Measurements from ENCODE around the gene CELA1. TPM values are rescaled to one million over a fixed set of nuclear protein-coding genes. Genes with fewer than 3 reads are reported as not detected.

CELA1 gene
- total RNA-seq, 1 experiment from 2014 or later: not detected

- DNase-seq (ENCODE audit: low spot score): no peak
Measured at GRCh38 chr12:51374856-51375255, 28.4 kb upstream of the CELA1 start.

- no peak for DNase-seq (ENCODE audit: low spot score)
Measured at GRCh38 chr12:51374361-51374760, 27.9 kb upstream of the CELA1 start.

DNA sequence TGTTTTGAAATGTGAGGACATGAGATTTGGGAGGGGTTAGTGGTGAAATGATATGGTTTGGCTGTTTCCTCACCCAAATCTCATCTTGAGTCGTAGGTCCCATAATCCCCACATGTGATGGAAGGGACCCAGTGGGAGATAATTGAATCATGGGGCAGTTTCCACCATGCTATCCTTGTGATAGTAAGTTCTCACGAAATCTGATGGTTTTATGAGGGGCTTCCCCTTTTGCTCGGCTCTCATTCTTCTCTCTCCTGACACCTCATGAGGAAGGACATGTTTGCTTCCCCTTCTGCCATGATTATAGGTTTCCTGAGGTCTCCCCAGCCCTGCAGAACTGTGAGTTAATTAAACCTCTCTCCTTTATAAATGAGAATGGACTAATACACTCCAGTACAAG is 26.7 kb upstream of the CELA1 start:
- no peak for DNase-seq (ENCODE audit: low spot score)

DNA sequence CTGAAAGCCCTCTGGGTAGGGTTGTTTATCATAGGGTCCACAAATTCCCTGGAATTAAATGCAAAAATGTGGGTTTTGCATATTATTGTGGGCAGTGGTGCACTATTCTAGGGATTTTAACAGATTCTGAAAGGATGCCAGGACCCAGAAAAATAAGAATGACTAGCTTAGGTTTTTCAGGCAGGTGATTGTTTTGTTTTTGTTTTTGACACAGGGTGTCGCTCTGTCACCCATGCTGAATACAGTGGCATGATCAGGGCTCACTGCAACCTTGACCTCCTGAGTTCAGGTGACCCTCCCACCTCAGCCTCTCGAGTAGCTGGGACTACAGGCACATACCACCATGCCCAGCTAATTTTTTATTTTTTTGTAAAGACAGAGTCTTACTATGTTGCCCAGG is 25.5 kb upstream of the CELA1 start:
- no peak for DNase-seq (ENCODE audit: low spot score)

GRCh38 chr12:51371295-51371953 is 24.9 kb upstream of the CELA1 start:
- DNase-seq (ENCODE audit: low spot score): peak; percentile 95

GRCh38 chr12:51370667-51371066 is 24.2 kb upstream of the CELA1 start:
- no peak for DNase-seq (ENCODE audit: low spot score)

GRCh38 chr12:51369581-51369980 is 23.1 kb upstream of the CELA1 start:
- no peak for DNase-seq (ENCODE audit: low spot score)

GRCh38 chr12:51368640-51369517 is 22.4 kb upstream of the CELA1 start:
- DNase-seq (ENCODE audit: low spot score): no peak

- no peak for DNase-seq (ENCODE audit: low spot score)
Measured at GRCh38 chr12:51365276-51365675, 18.8 kb upstream of the CELA1 start.

DNA sequence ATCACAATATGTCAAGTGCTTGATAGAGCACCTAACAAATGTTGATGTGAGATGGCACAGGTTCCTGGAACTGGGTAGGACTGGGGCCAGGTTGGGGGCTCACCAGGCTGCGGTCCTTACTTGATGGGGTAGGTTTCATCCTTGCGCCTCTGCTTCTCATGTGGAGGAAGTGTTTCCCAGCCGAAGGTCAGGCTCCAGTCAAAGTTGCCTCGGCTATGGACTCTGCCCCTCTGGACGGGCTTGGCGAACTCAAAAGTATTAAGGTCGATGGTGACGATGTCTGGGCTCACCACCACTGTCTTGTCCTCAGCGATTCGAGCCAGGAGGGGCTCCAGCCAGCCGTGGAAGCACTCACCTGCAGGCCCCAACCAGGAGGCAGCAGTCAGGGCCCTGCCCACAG is 17.5 kb upstream of the CELA1 start:
- DNase-seq (ENCODE audit: low spot score): no peak

DNA sequence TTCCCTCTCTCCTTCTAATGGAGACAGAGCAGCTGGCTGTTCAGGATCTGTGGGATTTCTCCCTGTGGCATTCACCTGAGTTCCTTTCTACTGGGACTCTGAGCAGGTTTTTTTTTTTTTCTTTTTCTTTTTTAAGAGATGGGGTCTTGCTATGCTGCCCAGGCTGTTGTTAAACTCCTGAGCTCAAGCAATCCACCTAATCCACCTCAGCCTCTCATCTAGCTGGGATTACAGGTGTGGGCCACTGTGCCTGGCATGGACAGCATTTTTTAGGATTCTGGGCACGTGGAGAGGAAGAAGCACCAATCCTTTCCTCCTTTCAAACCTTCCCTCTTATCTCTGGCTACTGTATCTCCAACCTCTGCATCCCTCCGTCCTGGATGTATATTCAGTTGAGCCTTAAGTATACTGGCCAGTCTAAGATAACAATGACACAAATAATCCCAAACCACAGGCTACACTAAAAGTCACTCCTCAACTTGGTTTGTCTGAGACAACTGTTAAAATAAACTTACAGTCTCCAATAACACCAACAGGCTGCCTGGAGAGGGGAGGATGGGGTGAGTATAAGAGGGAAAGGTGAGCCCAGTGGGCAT is 16.4 kb upstream of the CELA1 start:
- DNase-seq (ENCODE audit: low spot score): no peak

GRCh38 chr12:51362307-51362706 is 15.8 kb upstream of the CELA1 start:
- no peak for DNase-seq (ENCODE audit: low spot score)

DNA sequence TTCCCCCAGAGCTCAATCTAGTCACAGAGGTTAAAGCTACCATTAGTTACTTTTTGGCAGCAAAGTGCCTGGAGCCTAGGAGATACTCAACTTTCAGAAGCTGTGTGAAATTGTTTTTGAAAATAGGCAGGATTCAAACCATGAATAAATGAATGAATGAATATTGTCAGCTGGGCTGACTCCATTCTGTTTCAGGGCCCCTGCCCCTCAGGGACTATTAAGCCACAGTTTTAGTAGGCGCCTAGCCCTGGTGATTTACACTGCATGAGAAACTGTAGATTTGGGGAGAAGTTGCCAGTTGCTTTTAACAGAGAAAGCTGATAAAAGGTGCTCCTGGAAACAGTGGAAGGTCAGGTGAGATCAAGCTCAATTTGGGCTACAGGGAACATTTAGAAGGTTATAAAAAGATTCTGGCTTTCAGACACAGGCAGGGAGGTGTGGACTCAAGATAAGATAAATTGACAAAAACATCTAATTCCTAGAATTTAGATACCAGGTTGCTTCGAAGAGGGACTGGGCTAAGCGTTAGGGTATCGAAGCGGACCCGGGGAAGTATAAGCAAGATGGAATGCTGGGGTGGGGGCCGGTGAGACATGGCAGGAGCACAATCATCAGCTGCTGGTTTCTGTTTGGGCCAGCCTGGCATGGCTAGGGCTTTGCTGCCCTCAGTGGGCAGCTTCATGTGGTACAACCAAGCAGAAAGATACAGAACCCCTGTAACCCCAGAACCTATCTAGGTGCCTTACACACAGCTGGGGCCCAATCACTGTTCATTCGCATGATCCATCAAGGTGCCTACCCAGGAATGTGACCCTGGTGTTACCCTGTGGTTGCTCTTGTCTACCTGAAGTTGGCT is 14.9 kb upstream of the CELA1 start:
- no peak for DNase-seq (ENCODE audit: low spot score)

DNA sequence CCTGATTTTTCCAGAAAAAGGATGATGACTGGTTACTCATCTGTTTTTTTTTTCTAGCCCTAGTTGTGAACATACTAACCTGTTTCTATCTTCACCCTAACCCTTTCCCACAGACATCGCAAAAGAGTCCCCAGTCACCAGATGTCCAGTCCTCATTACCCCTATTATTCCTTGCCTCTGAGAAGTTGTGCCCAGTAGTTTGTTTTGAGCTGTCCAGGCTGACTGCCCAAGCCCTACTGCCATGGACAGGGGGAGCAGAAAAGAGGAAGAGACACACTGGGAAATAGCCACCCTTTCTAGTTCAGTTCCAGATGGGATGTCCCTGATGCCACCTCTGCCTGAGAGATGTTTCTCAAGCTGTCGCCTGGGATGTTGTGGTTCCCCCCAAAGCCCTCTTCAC is 13.8 kb upstream of the CELA1 start:
- no peak for DNase-seq (ENCODE audit: low spot score)

GRCh38 chr12:51359851-51360250 is 13.4 kb upstream of the CELA1 start:
- DNase-seq (ENCODE audit: low spot score): no peak

GRCh38 chr12:51358496-51358895 is 12.0 kb upstream of the CELA1 start:
- no peak for DNase-seq (ENCODE audit: low spot score)

DNA sequence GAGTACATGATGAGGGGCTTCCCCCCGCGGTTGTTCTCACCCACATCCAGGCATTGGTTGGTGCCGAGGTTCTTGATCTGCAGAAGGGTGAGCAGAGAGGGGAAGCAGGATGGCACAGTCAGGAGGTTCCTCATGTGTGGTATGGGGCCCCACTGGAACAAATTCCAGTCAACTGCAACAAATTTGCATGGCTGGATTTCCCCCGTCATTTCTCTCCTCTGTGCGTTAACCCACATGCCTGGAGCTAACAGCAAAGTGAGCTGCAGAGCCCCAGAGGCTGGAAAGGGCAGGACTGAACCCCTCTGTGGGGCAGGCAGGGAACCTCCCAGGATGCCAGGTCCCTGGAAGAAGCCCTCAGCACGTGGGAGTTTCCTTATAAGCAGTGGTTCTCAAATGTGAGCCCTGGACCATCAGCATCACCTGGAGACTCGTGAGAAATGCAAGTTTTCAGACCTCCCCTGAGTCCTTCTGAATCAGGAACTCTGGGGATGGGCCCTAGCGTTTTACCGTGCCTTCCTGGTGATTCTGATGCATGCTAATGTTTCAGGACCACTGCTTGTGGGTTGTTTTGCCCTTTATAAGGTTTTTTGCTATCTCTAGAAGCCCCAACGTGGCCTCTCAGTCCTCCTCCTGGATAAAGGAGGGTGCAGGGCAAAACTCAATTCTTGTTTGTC is 11.0 kb upstream of the CELA1 start:
- no peak for DNase-seq (ENCODE audit: low spot score)

DNA sequence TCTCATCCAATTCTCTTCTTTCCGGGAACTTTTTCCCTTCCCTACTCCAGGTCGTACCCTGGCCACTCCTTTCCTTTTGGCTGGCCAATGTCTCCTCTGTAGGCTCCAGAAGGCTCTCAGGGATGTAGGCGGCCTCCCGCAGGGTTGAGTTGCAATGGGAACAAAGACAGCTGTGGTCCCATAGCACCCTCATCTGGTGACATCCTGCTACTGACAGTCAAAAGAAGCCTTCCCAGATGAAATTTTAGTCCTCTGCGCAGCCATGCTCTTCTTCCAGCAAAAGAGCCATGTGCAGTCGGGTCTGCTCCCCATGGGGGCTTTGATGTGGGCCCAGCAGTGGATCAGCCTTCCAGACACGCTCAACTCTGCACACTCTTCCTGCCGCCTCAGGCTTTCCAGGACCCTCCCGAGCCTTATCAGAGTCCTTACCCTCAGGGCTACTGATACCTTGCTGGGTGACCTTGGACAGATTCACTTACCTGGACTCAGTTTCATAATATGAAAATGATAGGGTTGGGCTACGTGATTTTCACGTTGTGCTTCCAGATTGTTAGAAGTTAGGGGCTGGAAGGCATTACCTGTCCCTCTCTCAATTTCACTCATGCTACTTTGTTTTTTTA is 5.5 kb upstream of the CELA1 start:
- DNase-seq (ENCODE audit: low spot score): peak; percentile 46

GRCh38 chr12:51349026-51349425 is 2.5 kb upstream of the CELA1 start:
- DNase-seq (ENCODE audit: low spot score): no peak

GRCh38 chr12:51348116-51348515 is 1.6 kb upstream of the CELA1 start:
- no peak for DNase-seq (ENCODE audit: low spot score)

DNA sequence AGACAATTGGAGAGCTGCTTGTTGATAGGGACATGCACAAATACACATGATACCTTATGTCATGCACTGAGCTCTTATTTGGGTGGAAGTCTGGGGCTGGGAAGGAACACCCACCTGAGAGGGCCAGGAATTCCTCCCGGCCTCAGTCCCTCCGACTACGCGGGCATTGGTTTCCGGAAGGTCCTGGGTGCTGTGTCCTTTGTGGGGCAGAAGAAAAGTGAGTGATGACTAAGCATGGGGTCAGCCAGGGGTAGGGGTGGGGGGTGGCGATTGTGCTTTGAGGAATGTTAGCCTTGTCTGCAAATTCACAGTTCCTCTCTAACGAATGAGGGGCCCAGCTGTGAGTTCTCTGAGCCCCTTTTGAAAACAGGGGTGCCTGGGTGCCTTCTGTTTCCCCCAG is 798 bp downstream of the CELA1 start:
- DNase-seq (ENCODE audit: low spot score): no peak

Data from H4 (cell line).